AG09309 (cell line): ENCODE measurements around the gene TET1.
"Not testable (repeated sequence)": the region's sequence is repeated elsewhere in the genome, so short reads cannot be mapped to it uniquely, and the experiment has no call there.

Experiments
- DNase-seq: peaks from one replicate; pipeline ENCODE4 v3.0.0-alpha.2; 2010; ENCODE audit warnings: low read depth
- H3K4me3 ChIP-seq: 2 replicates; pipeline ENCODE4 v1.5.1; 2011; ENCODE audit warnings: mild to moderate bottlenecking, low read depth, low read length, moderate library complexity; ENCODE audit not compliant: control insufficient read depth
- CTCF ChIP-seq: IDR thresholded peaks from 2 replicates; pipeline ENCODE4 v1.5.1; 2011; ENCODE audit warnings: mild to moderate bottlenecking, low read depth, low read length, inconsistent platforms; ENCODE audit not compliant: insufficient read depth, control insufficient read depth; ENCODE audit errors: missing control alignments

Gene TET1

GRCh38 chr10:68705548-68705947 is 145.4 kb downstream of the TET1 start:
- TF ChIP-seq CTCF: no peak
- no peak overlapping the region for H3K4me3 ChIP-seq

GRCh38 chr10:68708987-68709386 is 148.8 kb downstream of the TET1 start:
- H3K4me3 ChIP-seq, DNase-seq: not testable (repeated sequence)

More at GRCh38 chr10:68705548-68705947, 145.4 kb downstream of the TET1 start:
- DNase-seq: no peak

GRCh38 chr10:68713065-68713464 is 152.9 kb downstream of the TET1 start:
- DNase-seq, H3K4me3 ChIP-seq: not testable (repeated sequence)

- H3K4me3 ChIP-seq: no peak overlapping the region
- DNase-seq: no peak
- no peak for TF ChIP-seq CTCF
Observed at GRCh38 chr10:68717435-68717834, 157.3 kb downstream of the TET1 start.

- TF ChIP-seq CTCF: no peak
- peak; percentile 95 for DNase-seq
- H3K4me3 ChIP-seq: peak within 1 kb of the TSS; percentile 96
Observed at GRCh38 chr10:68720793-68721672, 160.9 kb downstream of the TET1 start, which contains the start of gene CCAR1. Gene CCAR1 (plus strand): TSS chr10:68721239. CDS start chr10:68722505, 1,266 bp downstream.

GRCh38 chr10:68721673-68722335 is 161.7 kb downstream of the TET1 start:
- peak overlapping the region; percentile 96 for H3K4me3 ChIP-seq
- TF ChIP-seq CTCF: no peak
- no peak for DNase-seq

- no peak for DNase-seq
- TF ChIP-seq CTCF: no peak
- H3K4me3 ChIP-seq: no peak overlapping the region
Observed at GRCh38 chr10:68725016-68725415, 164.9 kb downstream of the TET1 start.
